ENCODE results near the gene TECTA. TPM values are rescaled to one million over a fixed set of nuclear protein-coding genes. Genes with fewer than 3 reads are reported as not detected.

The TECTA gene
- total and polyA plus RNA-seq, 2 of the 8 experiments (the other 6 are each of a cell fraction or from before 2014, with no cell fraction given), result 0.59 to 1.0 TPM

DNA sequence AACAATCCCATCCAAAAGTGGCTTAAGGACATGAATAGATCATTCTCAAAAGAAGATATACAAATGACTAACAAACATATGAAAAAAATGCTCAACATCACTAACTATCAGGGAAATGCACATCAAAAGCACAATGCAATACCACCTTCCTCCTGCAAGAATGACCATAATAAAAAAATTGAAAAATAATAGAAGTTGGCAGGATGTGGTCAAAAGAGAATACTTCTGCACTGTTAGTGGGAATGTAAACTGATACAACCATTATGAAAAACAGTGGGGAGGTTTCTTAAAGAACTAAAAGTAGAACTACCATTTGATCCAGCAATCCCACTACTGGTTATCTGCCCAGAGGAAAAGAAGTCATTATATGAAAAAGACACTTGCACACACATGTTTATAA, 113.8 kb downstream of the TECTA start (continued):
- TF ChIP-seq SRF (IDR thresholded peaks at IDR 0.05; ENCODE audit: low read depth, low read length), result no peak
- no peak for TF ChIP-seq SAP30 (IDR thresholded peaks at IDR 0.05; ENCODE audit: insufficient read depth, insufficient replicate concordance, low read length)
- TF ChIP-seq JUN (IDR thresholded peaks at IDR 0.05; ENCODE audit: low read depth, low read length), result no peak

All from H1 (cell line).